A549 (cell line): ENCODE data around the gene NECTIN1. TPM values are rescaled to one million over a fixed set of nuclear protein-coding genes. Genes with fewer than 3 reads are reported as not detected.

Experiments
- ATAC-seq, 2 experiments: fragments of 200-7000 bp in 1 of 2; fragments of >200 bp in 1 of 2; cut with Nextera tagmentation in 1 of 2; cut with Tn5 transposase in 1 of 2; 3 replicates each; pipeline versions ENCODE4 v1.8.0 to v1.9.1; 2018 to 2020; ENCODE audit warnings: mild to moderate bottlenecking in 1 of 2, moderate library complexity in 1 of 2
- CTCF ChIA-PET: fragments of 300-600 bp; sonication (Branson Sonifier 250); formaldehyde crosslinking; extraction: SDS; loops from one replicate; lab custom pipeline; 2021; ENCODE audit warnings: antibody characterized with exemption, inconsistent platforms; lab: Yijun Ruan, JAX
- POLR2A ChIA-PET: fragments of 350-600 bp; formaldehyde crosslinking; extraction: SDS; loops from one replicate; lab custom pipeline; 2021; ENCODE audit warnings: antibody characterized with exemption, inconsistent platforms; lab: Yijun Ruan, JAX
- DNase-seq, 2 experiments: peaks; one replicate each; pipeline versions ENCODE4 v3.0.0 to v3.0.0-alpha.2; 2011 to 2016; ENCODE audit warnings: low read depth in 1 of 2, low spot score in 1 of 2
- FAIRE-seq: peaks from 2 replicates; lab custom pipeline; 2011; peaks lifted over from hg19 to GRCh38; lab: Jason Lieb, UNC
- H3K27ac ChIP-seq, 2 experiments: fragments of >200 bp; sonication (Bioruptor Twin); formaldehyde crosslinking; 3 replicates each; pipeline ENCODE4 v1.5.1; 2016 to 2017
- H3K4me1 ChIP-seq: fragments of >200 bp; sonication (Bioruptor Twin); formaldehyde crosslinking; 3 replicates; pipeline ENCODE4 v1.6.1; 2016
- H3K4me2 ChIP-seq: fragments of >200 bp; sonication (Bioruptor Twin); formaldehyde crosslinking; 3 replicates; pipeline ENCODE4 v1.6.1; 2016
- H3K4me3 ChIP-seq: fragments of >200 bp; sonication (Bioruptor Twin); formaldehyde crosslinking; 3 replicates; pipeline ENCODE4 v1.5.1; 2016
- H3K9me3 ChIP-seq: fragments of >200 bp; sonication (Bioruptor Twin); formaldehyde crosslinking; 3 replicates; pipeline ENCODE4 v1.6.1; 2016
- BHLHE40 ChIP-seq: IDR thresholded peaks from 2 replicates; pipeline ENCODE4 v1.6.1; 2012; ENCODE audit warnings: low read depth, low read length, inconsistent platforms
- CBX8 ChIP-seq: fragments of 200-600 bp; sonication (generic); IDR thresholded peaks from 2 replicates; pipeline ENCODE4 v1.6.1; 2016
- CHD2 ChIP-seq: fragments of 150-350 bp; IDR thresholded peaks from 2 replicates; pipeline ENCODE4 v1.6.1; 2014; ENCODE audit warnings: low read length; ENCODE audit not compliant: partially characterized antibody
- CHD4 ChIP-seq: fragments of 200-600 bp; sonication (generic); IDR thresholded peaks from 2 replicates; pipeline ENCODE4 v1.6.1; 2016; ENCODE audit warnings: antibody characterized with exemption, mild to moderate bottlenecking, borderline replicate concordance
- EHF ChIP-seq: fragments of 250-450 bp; sonication (Bioruptor Pico); IDR thresholded peaks from 2 replicates; pipeline ENCODE4 v1.5.0; 2020; ENCODE audit warnings: mild to moderate bottlenecking
- ESRRA ChIP-seq: fragments of 150-350 bp; IDR thresholded peaks from 2 replicates; pipeline ENCODE4 v1.6.1; 2014; ENCODE audit warnings: mild to moderate bottlenecking, low read length, borderline replicate concordance
- FOSL2 ChIP-seq, 2 experiments: fragments of 450-650 bp in 1 of 2; fragments of >200 bp in 1 of 2; sonication (Bioruptor Twin) in 1 of 2; formaldehyde crosslinking; IDR thresholded peaks; 2 replicates each; pipeline versions ENCODE4 v1.5.0 to v1.6.1; 2016 to 2020; ENCODE audit warnings: mild to moderate bottlenecking in 1 of 2, moderate library complexity in 1 of 2
- HES2 ChIP-seq: fragments of >200 bp; sonication (Bioruptor Twin); formaldehyde crosslinking; IDR thresholded peaks from 2 replicates; pipeline ENCODE4 v1.6.1; 2016
- HOXB13 ChIP-seq: fragments of 250-450 bp; sonication (Bioruptor Pico); IDR thresholded peaks from 2 replicates; pipeline ENCODE4 v1.5.0; 2020; ENCODE audit warnings: low read depth, mild to moderate bottlenecking, moderate library complexity
- HOXB5 ChIP-seq: fragments of 250-450 bp; sonication (Bioruptor Pico); IDR thresholded peaks from 2 replicates; pipeline ENCODE4 v1.5.0; 2020; ENCODE audit warnings: mild to moderate bottlenecking, moderate library complexity
- JUN ChIP-seq, 2 experiments: fragments of >200 bp; sonication (Bioruptor Twin); formaldehyde crosslinking; IDR thresholded peaks; 2 replicates in 1 of 2; 3 replicates in 1 of 2; pipeline ENCODE4 v1.6.1; 2016 to 2017
- MAX ChIP-seq: IDR thresholded peaks from 2 replicates; pipeline ENCODE4 v1.6.1; 2012
- MAZ ChIP-seq: fragments of 150-350 bp; IDR thresholded peaks from 2 replicates; pipeline ENCODE4 v1.6.1; 2014; ENCODE audit warnings: antibody characterized with exemption, low read depth, low read length, borderline replicate concordance
- MYC ChIP-seq: IDR thresholded peaks from 2 replicates; pipeline ENCODE4 v1.6.1; 2012; ENCODE audit warnings: mild to moderate bottlenecking, inconsistent platforms, low read length, improper control_type of control experiment, borderline replicate concordance
- NFE2L2 ChIP-seq: fragments of 150-350 bp; conservative IDR thresholded peaks from 2 replicates; pipeline ENCODE4 v1.6.1; 2014; ENCODE audit warnings: low read length
- NPAS2 ChIP-seq: fragments of 250-450 bp; sonication (Bioruptor Pico); IDR thresholded peaks from 2 replicates; pipeline ENCODE4 v1.8.0; 2022; ENCODE audit warnings: mild to moderate bottlenecking, moderate library complexity, borderline replicate concordance
- PBX3 ChIP-seq: IDR thresholded peaks from 2 replicates; pipeline ENCODE4 v1.6.1; 2012
- POLR2A ChIP-seq: IDR thresholded peaks from 2 replicates; pipeline ENCODE4 v1.6.1; 2012; ENCODE audit warnings: mild to moderate bottlenecking, low read length
- RARB ChIP-seq: fragments of 250-450 bp; sonication (Bioruptor Pico); IDR thresholded peaks from 2 replicates; pipeline ENCODE4 v1.8.0; 2021; ENCODE audit warnings: mild to moderate bottlenecking, moderate library complexity
- RFX5 ChIP-seq: fragments of 450-650 bp; IDR thresholded peaks from 2 replicates; pipeline ENCODE4 v1.7.1; 2014; ENCODE audit warnings: antibody characterized with exemption, mild to moderate bottlenecking, moderate library complexity
- RNF2 ChIP-seq: fragments of 200-600 bp; sonication (generic); IDR thresholded peaks from 2 replicates; pipeline ENCODE4 v1.6.1; 2016; ENCODE audit warnings: low read depth, mild to moderate bottlenecking, antibody characterized with exemption, moderate library complexity, borderline replicate concordance
- SMC3 ChIP-seq: fragments of >200 bp; sonication (Bioruptor Twin); formaldehyde crosslinking; IDR thresholded peaks from 3 replicates; pipeline ENCODE4 v1.6.1; 2018; ENCODE audit warnings: inconsistent platforms
- SREBF2 ChIP-seq: fragments of 450-650 bp; IDR thresholded peaks from 2 replicates; pipeline ENCODE4 v1.6.1; 2014; ENCODE audit warnings: mild to moderate bottlenecking, moderate library complexity
- USF2 ChIP-seq: fragments of 450-650 bp; IDR thresholded peaks from 2 replicates; pipeline ENCODE4 v1.6.1; 2014; ENCODE audit warnings: antibody characterized with exemption
- ZFP36 ChIP-seq: fragments of 450-650 bp; IDR thresholded peaks from 2 replicates; pipeline ENCODE4 v1.6.1; 2014; ENCODE audit warnings: borderline replicate concordance; ENCODE audit not compliant: partially characterized antibody
- ZNF302 ChIP-seq: fragments of 250-450 bp; sonication (Bioruptor Pico); IDR thresholded peaks from 2 replicates; pipeline ENCODE4 v1.9.0; 2021; ENCODE audit warnings: inconsistent platforms, mild to moderate bottlenecking, moderate library complexity
- WGBS: methylation state at CpG from one replicate; pipeline ENCODE4 v1.1.6; 2017; ENCODE audit errors: missing lambda C conversion rate; 5-methylcytosine and 5-hydroxymethylcytosine counted together
- polyA plus RNA-seq, 4 experiments: library from polyadenylated mRNA; depleted of rRNA in 3 of 4; stranded (reverse); fragments of >200 nt; fragmentation: RNase III in 1 of 4; extraction: RNeasy Plus Mini Kit Qiagen cat#74134 plus additional on column Dnase treatment in 1 of 4; gene quantifications; 2 replicates in 3 of 4; 3 replicates in 1 of 4; pipeline ENCODE4 v1.2.3, GENCODE V29; 2011 to 2017

The NECTIN1 gene
- polyA plus RNA-seq, 2 of the 4 experiments (the other 2 are of a cell fraction): 2.2 to 5.5 TPM

- WGBS: 72% methylated on average over 4 of the region's 4 CpGs
Measured at GRCh38 chr11:119663279-119663678, 65.7 kb downstream of the NECTIN1 start.

GRCh38 chr11:119661226-119661625, 67.8 kb downstream of the NECTIN1 start:
- no peak overlapping the region for H3K4me3 ChIP-seq
- FAIRE-seq: no peak
- H3K27ac ChIP-seq: no peak overlapping the region
- CTCF ChIA-PET: interaction anchor here (1.3 kb wide), 1 partner anchor 447 kb away, joined by 4 read pairs; no protein-coding TSS in a partner anchor
- 17% methylated on average over 2 of the region's 4 CpGs for WGBS
- no peak for ATAC-seq
- no peak overlapping the region for H3K4me2 ChIP-seq
- DNase-seq: no peak
- POLR2A ChIA-PET: no interaction called here
- no peaks in the 10 kb centered on the region for H3K4me1 ChIP-seq
- TF ChIP-seq USF2 (no peak), ESRRA (no peak), PBX3 (no peak), NPAS2 (CRISPR knock-in tag) (no peak), NFE2L2 (no peak), FOSL2 (IDR thresholded peaks at IDR 0.05) (no peak), FOSL2 (CRISPR knock-in tag; IDR thresholded peaks at IDR 0.05) (no peak), RNF2 (no peak), HES2 (no peak), ZNF302 (no peak)
- no peaks in the 10 kb centered on the region for H3K9me3 ChIP-seq

More at GRCh38 chr11:119663279-119663678, 65.7 kb downstream of the NECTIN1 start:
- no peak overlapping the region for H3K4me2 ChIP-seq
- TF ChIP-seq JUN (IDR thresholded peaks at IDR 0.05) (no peak), HOXB5 (CRISPR knock-in tag) (no peak), CHD2 (no peak), CBX8 (no peak), RARB (CRISPR knock-in tag) (no peak), MYC (no peak), MAX (no peak), SREBF2 (no peak), RFX5 (no peak), POLR2A (no peak), EHF (CRISPR knock-in tag) (no peak), SMC3 (no peak), HES2 (no peak), BHLHE40 (no peak), MAZ (no peak), HOXB13 (no peak), ZFP36 (no peak), CHD4 (no peak), ESRRA (no peak)
- H3K4me3 ChIP-seq: no peak overlapping the region
- no peaks in the 10 kb centered on the region for H3K4me1 ChIP-seq
- ChIA-PET CTCF (interaction anchor here (1.0 to 5.6 kb wide), 3 partner anchors 11 to 444 kb away, joined by 4 to 51 read pairs (median 11); partner anchors contain the start of gene NECTIN1), POLR2A (no interaction called here)
- no peak overlapping the region for H3K27ac ChIP-seq
- FAIRE-seq (no peak), ATAC-seq (no peak), DNase-seq (no peak)
- H3K9me3 ChIP-seq: no peaks in the 10 kb centered on the region
